Lung (tissue), 12 donors: Measurements from ENCODE around the gene PCSK6. TPM values are rescaled to one million over a fixed set of nuclear protein-coding genes. Genes with fewer than 3 reads are reported as not detected.

Source experiments
- ATAC-seq: fragments of 200-7000 bp; cut with Tn5 transposase; one replicate; pipeline ENCODE4 v1.9.1; 2020; ENCODE audit warnings: moderate number of reproducible peaks; ENCODE audit not compliant: insufficient read depth, low FRiP score
- DNase-seq, 3 donors: peaks; one replicate each; pipeline ENCODE4 v3.0.0-alpha.2; 2013 to 2017
- H3K27ac ChIP-seq, 2 donors: one replicate each; pipeline ENCODE4 v1.5.1; 2013; ENCODE audit warnings: mild to moderate bottlenecking in 2 of 2, moderate library complexity in 2 of 2, control low read depth in 1 of 2, inconsistent platforms in 1 of 2, low read depth in 1 of 2, low read length in 1 of 2
- H3K27me3 ChIP-seq, 3 donors: one replicate each; pipeline ENCODE4 v1.5.1; 2013; ENCODE audit warnings: low read length in 2 of 3; ENCODE audit not compliant: control insufficient read depth in 3 of 3, insufficient read depth in 3 of 3
- H3K36me3 ChIP-seq, 4 donors: one replicate each; pipeline ENCODE4 v1.5.1; 2013; ENCODE audit warnings: low read length in 4 of 4, mild to moderate bottlenecking in 1 of 4, moderate library complexity in 1 of 4; ENCODE audit not compliant: control insufficient read depth in 4 of 4, insufficient read depth in 4 of 4
- H3K4me1 ChIP-seq, 5 donors: one replicate each; pipeline ENCODE4 v1.5.1; 2013; ENCODE audit warnings: low read length in 5 of 5, mild to moderate bottlenecking in 2 of 5, moderate library complexity in 1 of 5; ENCODE audit not compliant: control insufficient read depth in 5 of 5, insufficient read depth in 5 of 5
- H3K4me3 ChIP-seq: one replicate; pipeline ENCODE4 v1.5.1; 2013; ENCODE audit warnings: mild to moderate bottlenecking, control low read depth, moderate library complexity
- H3K9ac ChIP-seq, 2 donors: one replicate each; pipeline ENCODE4 v1.5.1; 2013; ENCODE audit warnings: low read length in 2 of 2, control low read depth in 1 of 2; ENCODE audit not compliant: insufficient read depth in 1 of 2
- H3K9me3 ChIP-seq, 4 donors: one replicate each; pipeline ENCODE4 v1.5.1; 2013; ENCODE audit warnings: low read length in 3 of 4, mild to moderate bottlenecking in 1 of 4, moderate library complexity in 1 of 4; ENCODE audit not compliant: control insufficient read depth in 4 of 4, insufficient read depth in 3 of 4
- CTCF ChIP-seq: IDR thresholded peaks from 2 replicates; pipeline ENCODE4 v1.5.1; 2012; ENCODE audit warnings: mild to moderate bottlenecking; ENCODE audit errors: control extremely low read depth, extremely low read depth
- WGBS, 2 donors: extraction: QIAGEN DNeasy Blood & Tissue Kit; methylation state at CpG; one replicate each; pipeline ENCODE4 v1.1.7; 2013; 5-methylcytosine and 5-hydroxymethylcytosine counted together
- polyA plus RNA-seq, 2 donors: library from polyadenylated mRNA; stranded (reverse); fragments of 200-250 nt; gene quantifications; one replicate each; pipeline ENCODE4 v1.2.1, GENCODE V29; 2013
- total RNA-seq, 2 donors: library from RNA; depleted of rRNA in 1 of 2; stranded (reverse); fragments of >200 nt in 1 of 2; gene quantifications; one replicate each; pipeline ENCODE4 v1.2.1, GENCODE V29; 2014 to 2021
- donor health status: control.
- donor health status: control.
- donor health status: Bipolar disorder and iron deficiency.
- donor health status: healthy.
- donor health status: DM: yes; HTN: yes; CAD: no.

PCSK6 gene
- total and polyA plus RNA-seq, 4 donors = 4.6 to 41.0 (median 8.4) TPM

GRCh38 chr15:101313041-101313761, 176.3 kb downstream of the PCSK6 start:
- DNase-seq (no peak), ATAC-seq (no peak)
- TF ChIP-seq CTCF = no peak
- Histone ChIP-seq H3K36me3 (peaks cover 0 to 5% (median 0%) of the 10 kb centered on the region in 4 donors), H3K4me1 (no peaks in the 10 kb centered on the region), H3K9me3 (no peaks in the 10 kb centered on the region), H3K27me3 (no peaks in the 10 kb centered on the region), H3K9ac (no peak overlapping the region), H3K4me3 (no peak overlapping the region), H3K27ac (no peak overlapping the region)
- 90 to 94% methylated on average over 21 of the region's 21 CpGs for WGBS, 2 donors

GRCh38 chr15:101310508-101310907, 179.0 kb downstream of the PCSK6 start:
- TF ChIP-seq CTCF = no peak
- no peak overlapping the region for H3K9ac ChIP-seq
- DNase-seq (no peak), ATAC-seq (no peak)
- H3K4me1 ChIP-seq = no peaks in the 10 kb centered on the region
- H3K4me3 ChIP-seq = no peak overlapping the region
- H3K27me3 ChIP-seq = no peaks in the 10 kb centered on the region
- H3K36me3 ChIP-seq = peaks cover 0 to 3% (median 0%) of the 10 kb centered on the region in 4 donors
- no peaks in the 10 kb centered on the region for H3K9me3 ChIP-seq
- no peak overlapping the region for H3K27ac ChIP-seq
- 93 to 97% methylated on average over 7 of the region's 7 CpGs for WGBS, 2 donors

- H3K9ac ChIP-seq = no peak overlapping the region
- H3K9me3 ChIP-seq = no peaks in the 10 kb centered on the region
- no peak for TF ChIP-seq CTCF
- H3K36me3 ChIP-seq = no peaks in the 10 kb centered on the region
- H3K4me1 ChIP-seq = no peaks in the 10 kb centered on the region
- DNase-seq (no peak), ATAC-seq (no peak)
- no peaks in the 10 kb centered on the region for H3K27me3 ChIP-seq
- no peak overlapping the region for H3K4me3 ChIP-seq
- 93 to 97% methylated on average over 7 of the region's 7 CpGs for WGBS, 2 donors
- no peak overlapping the region for H3K27ac ChIP-seq
Measured at GRCh38 chr15:101310161-101310480, 179.4 kb downstream of the PCSK6 start.
